GM23248 (cell line): ENCODE measurements around the gene SDCCAG8.

Experiments
- EZH2 ChIP-seq: fragments of 200-600 bp; sonication (generic); IDR thresholded peaks from 2 replicates; pipeline ENCODE4 v1.6.1; 2018; ENCODE audit warnings: antibody characterized with exemption, mild to moderate bottlenecking; ENCODE audit not compliant: insufficient read depth, poor library complexity, severe bottlenecking
- EZH2phosphoT487 ChIP-seq: fragments of 200-600 bp; sonication (generic); IDR thresholded peaks from 2 replicates; pipeline ENCODE4 v1.6.1; 2018; ENCODE audit warnings: antibody characterized with exemption, moderate library complexity, mild to moderate bottlenecking, low read depth; ENCODE audit not compliant: insufficient read depth

DNA sequence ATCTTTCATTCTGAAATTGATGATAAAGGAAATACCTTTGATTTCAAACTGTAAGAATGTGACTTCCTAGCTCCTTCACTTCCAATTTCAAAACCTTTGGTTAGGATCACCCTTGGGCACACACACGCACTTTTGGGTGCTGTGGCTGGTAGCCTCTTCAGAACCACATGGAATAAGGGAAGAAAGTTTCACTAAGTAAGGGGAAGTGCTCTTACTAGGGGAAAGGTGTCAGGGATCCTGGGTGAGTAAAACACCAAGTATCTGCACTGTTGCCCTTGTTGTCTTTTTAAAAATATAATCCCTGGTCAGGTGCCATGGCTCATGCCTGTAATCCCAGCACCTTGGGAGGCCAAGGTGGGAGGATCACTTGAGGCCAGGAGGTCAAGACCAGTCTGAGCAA lies 132.4 kb downstream of the SDCCAG8 start:
- TF ChIP-seq EZH2 (no peak), EZH2phosphoT487 (no peak)
